AG09309 (cell line): ENCODE results near the gene INSYN2B.

Experiments
- DNase-seq: peaks from one replicate; pipeline ENCODE4 v3.0.0-alpha.2; 2010; ENCODE audit warnings: low read depth
- H3K4me3 ChIP-seq: 2 replicates; pipeline ENCODE4 v1.5.1; 2011; ENCODE audit warnings: mild to moderate bottlenecking, low read depth, low read length, moderate library complexity; ENCODE audit not compliant: control insufficient read depth
- TF ChIP-seq, protein P1 (sequence below): IDR thresholded peaks from 2 replicates; pipeline ENCODE4 v1.5.1; 2011; ENCODE audit warnings: mild to moderate bottlenecking, low read depth, low read length, inconsistent platforms; ENCODE audit not compliant: insufficient read depth, control insufficient read depth; ENCODE audit errors: missing control alignments

INSYN2B gene

DNA sequence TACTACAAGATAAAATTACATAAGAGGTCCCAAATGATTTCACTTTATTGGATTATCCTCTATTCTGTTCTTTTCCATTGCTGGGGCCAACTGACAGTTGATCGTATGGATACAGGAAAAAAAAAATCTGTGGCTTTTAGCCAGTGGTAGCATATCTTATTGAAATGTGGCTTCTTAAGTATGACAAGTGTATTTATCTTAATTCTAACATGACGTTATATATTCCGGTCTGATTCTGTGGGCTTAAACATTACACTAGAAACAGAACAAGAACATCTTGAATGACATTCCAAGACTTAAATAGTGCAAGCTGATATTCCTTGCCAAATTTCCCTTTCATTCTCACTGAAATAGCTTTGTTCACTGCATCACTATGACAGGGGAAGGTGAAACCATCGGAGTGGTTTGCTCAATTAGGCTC lies 117.9 kb downstream of the INSYN2B start:
- no peak for DNase-seq
- TF ChIP-seq, protein P1, sequence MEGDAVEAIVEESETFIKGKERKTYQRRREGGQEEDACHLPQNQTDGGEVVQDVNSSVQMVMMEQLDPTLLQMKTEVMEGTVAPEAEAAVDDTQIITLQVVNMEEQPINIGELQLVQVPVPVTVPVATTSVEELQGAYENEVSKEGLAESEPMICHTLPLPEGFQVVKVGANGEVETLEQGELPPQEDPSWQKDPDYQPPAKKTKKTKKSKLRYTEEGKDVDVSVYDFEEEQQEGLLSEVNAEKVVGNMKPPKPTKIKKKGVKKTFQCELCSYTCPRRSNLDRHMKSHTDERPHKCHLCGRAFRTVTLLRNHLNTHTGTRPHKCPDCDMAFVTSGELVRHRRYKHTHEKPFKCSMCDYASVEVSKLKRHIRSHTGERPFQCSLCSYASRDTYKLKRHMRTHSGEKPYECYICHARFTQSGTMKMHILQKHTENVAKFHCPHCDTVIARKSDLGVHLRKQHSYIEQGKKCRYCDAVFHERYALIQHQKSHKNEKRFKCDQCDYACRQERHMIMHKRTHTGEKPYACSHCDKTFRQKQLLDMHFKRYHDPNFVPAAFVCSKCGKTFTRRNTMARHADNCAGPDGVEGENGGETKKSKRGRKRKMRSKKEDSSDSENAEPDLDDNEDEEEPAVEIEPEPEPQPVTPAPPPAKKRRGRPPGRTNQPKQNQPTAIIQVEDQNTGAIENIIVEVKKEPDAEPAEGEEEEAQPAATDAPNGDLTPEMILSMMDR: no peak
- no peak overlapping the region for H3K4me3 ChIP-seq

DNA sequence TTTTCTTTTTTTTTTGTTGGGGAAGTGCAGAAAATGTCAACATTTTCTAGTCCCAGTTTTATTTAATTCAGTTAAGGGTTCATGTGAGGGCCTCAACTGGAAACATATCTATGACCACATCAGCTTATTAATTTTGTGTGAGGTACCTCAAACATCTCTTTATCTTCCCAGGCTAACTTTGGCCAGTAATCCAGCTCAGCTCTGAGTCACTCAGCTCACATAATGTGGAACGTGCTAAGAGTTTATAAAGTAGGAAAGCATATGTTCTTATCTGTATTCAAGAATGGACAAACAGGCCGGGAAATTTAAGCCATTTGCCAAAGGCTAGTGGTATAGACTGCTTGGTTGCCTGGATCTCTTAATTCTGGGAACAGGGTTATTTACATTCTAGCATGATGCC lies 118.4 kb downstream of the INSYN2B start:
- peak; percentile 84 for DNase-seq
- TF ChIP-seq, protein P1: no peak
- no peak overlapping the region for H3K4me3 ChIP-seq

DNA sequence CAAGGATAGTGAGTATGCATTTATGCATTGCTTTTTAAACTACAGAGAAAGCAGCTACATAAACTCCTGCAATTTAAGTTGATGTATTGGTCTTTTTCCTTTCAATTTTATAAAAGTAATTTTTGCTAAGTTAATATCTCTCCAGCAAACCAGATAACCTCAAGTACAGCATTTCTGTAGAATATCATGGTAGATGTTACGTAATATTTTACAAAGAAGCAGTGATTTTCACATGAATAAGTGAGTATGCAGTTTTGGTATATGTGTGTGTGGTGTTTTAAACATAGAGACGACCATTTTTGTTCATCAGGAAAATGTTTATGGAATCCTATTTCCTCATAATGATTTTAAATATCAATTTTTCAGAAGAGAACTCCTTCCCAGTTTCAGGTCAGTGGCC lies 118.9 kb downstream of the INSYN2B start:
- H3K4me3 ChIP-seq: no peak overlapping the region
- TF ChIP-seq, protein P1: no peak
- no peak for DNase-seq

DNA sequence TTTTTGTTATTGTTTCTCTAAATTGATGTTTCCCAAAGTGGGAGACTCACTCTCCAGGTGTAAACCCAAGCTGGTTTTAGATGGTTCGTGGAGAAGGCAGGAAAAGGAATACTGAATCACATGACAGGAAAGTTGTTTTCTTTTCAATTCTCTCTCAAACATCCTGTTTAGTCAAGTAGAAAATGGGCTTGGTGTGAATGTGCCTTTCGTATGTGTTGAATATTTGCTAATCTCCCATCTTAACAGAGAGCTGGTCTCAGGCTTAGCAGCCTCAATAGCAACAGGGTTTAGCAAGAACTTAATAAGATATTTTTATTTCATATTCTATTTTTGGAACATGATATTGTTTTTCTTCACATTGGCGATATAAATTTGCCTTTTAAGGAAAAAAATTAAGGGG lies 119.7 kb downstream of the INSYN2B start:
- DNase-seq: no peak
- no peak overlapping the region for H3K4me3 ChIP-seq
- TF ChIP-seq, protein P1: no peak

DNA sequence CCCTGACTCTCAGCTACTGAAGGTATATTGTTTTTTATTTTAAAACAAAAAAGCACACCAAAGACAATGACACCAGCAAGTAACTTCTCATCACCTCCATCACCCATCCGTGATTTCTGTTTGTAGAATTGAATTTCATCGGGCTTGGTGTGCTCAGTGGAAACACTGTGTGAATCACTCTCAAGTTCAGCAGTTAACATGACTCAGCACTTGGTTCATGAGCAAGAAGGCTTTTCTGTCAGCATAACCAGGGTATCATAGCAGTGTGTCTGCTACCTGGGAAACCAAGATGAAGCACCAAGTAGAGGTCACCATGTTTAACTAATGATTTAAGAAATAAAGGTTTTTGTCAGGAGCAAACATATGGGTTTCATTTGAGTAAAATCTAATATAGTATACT lies 123.7 kb downstream of the INSYN2B start:
- DNase-seq: peak; percentile 83
- TF ChIP-seq, protein P1: no peak
- H3K4me3 ChIP-seq: no peak overlapping the region

DNA sequence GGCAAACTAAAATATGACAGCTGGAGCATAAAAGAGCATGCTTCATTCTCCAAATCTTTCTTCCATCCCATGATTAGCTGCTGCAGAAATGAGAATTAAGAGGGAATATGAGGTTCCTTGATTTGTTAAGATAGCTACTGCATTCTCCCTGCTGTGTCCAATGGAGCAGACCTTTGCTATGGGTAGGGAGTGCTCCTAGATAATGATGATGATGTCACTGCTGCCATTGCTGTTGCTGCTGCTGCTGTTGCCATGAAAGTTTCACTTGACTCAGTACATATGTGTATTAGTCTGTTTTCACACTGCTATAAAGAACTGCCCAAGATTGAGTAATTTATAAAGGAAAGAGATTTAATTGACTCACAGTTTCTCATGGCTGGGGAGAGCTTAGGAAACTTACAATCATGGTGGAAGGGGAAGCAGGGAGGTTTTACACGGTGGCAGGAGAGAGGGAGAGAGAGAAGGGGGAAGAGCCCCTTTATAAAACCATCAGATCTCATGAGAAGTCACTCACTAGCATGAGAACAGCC lies 128.9 kb downstream of the INSYN2B start:
- no peak for DNase-seq
- TF ChIP-seq, protein P1: no peak
- H3K4me3 ChIP-seq: no peak overlapping the region

DNA sequence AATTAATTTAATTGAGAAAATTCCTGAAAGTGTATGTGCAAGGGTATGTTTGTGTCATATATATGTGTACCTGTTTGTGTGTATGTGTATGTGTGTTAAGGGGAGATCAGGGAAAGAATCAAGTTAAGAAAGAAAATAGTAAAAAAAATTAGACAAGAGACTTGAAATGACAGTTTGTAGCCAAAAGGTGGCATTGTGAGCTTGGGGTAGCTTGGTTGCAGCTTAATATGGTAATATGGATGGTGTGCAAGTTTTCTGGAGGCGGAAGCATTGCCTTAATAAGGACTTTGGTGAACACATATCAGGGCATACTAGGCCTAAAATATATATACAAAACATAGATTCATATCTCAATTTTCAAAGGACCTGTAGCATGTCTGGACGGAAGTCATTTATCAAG lies 129.9 kb downstream of the INSYN2B start:
- TF ChIP-seq, protein P1: no peak
- DNase-seq: no peak
- H3K4me3 ChIP-seq: no peak overlapping the region
